NCI-H1436 treated with DMSO at 0.1 percent for 48 hours (cell line): Measurements from ENCODE around the gene ATP8B4.

Experiments used
- DNase-seq: peaks from one replicate; lab custom pipeline; 2025; lab: John Stamatoyannopoulos, UW

Gene ATP8B4

GRCh38 chr15:49857496-49858475 lies 261.2 kb downstream of the ATP8B4 start:
- DNase-seq: no peak

- DNase-seq: no peak
Observed at GRCh38 chr15:49855917-49856637, 263.0 kb downstream of the ATP8B4 start.

DNA sequence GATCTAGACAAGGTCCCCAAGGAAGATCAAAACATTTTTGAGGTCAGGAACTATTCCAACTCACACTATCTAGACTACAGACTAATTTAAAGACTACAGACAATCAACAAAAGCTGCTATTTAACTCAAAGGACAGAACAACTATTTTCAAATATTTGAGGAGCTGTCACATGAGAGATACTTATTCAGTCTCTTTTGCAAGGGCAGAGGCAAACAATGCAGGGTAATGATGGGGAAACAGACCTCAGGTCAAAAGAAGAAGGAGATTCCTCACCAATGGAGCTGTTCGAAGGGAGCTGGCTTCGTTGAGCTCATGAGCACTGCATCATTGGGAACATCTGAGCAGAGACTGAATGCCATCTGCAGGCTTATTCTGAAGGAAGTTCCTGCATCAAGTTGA lies 266.3 kb downstream of the ATP8B4 start:
- DNase-seq: no peak

DNA sequence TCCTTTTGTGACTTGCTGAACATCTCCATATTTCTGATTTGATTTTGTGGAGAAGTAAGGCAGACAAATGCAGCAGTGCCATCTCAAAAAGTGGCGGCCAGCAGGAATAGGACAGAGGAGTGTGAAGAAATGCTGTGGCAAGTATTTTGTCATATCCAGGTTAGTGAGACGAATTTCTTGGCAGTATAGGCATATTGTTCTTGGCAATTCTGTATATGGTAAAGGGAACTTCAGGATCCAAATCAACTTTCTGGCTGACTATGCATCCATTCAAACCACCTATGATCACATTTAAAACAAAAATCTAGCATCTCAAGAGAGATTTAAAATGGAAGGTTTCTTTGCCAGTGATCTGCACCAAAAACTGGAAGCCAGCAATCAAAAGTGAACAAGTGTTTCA lies 270.2 kb downstream of the ATP8B4 start:
- DNase-seq: no peak

- DNase-seq: no peak
Observed at GRCh38 chr15:49848282-49848724, 270.7 kb downstream of the ATP8B4 start.

GRCh38 chr15:49847423-49848281 lies 271.4 kb downstream of the ATP8B4 start:
- no peak for DNase-seq

DNA sequence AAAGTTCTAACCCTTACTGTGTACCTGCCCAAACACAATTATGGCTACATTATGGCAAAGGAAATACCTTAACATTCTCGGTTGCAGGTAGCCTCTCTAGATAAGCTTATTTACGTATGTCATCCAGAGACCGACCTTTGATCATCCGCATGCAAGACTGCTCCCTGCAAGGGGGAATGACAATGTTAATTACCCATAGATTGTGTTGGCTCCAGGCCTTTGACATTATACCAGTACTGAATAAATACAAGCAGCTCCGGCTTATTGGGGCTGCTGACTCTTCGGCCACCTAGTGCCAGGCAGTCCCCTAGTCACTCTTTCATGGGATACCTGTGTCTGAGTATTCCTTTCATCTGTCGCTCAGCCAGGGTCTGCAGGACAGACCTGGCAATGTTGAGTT lies 274.6 kb downstream of the ATP8B4 start:
- DNase-seq: no peak

DNA sequence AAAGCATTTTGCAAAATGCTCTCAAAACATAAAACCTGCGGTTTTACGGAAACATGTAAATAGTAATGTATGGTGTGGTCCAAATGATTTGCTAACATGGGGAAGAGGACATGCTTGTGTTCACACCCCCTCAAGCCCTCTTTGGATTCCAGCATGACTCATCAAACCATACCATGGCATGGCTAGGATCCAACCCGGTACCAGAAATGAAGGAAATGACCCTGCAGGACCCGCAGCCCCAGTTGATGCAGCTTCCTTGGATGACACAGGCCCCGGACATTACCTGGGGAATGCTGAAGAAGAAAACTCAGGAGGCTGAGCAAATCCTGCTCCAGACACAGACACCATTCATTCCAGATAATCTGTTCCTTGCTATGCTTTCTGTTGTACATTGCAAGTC lies 275.3 kb downstream of the ATP8B4 start:
- no peak for DNase-seq

DNA sequence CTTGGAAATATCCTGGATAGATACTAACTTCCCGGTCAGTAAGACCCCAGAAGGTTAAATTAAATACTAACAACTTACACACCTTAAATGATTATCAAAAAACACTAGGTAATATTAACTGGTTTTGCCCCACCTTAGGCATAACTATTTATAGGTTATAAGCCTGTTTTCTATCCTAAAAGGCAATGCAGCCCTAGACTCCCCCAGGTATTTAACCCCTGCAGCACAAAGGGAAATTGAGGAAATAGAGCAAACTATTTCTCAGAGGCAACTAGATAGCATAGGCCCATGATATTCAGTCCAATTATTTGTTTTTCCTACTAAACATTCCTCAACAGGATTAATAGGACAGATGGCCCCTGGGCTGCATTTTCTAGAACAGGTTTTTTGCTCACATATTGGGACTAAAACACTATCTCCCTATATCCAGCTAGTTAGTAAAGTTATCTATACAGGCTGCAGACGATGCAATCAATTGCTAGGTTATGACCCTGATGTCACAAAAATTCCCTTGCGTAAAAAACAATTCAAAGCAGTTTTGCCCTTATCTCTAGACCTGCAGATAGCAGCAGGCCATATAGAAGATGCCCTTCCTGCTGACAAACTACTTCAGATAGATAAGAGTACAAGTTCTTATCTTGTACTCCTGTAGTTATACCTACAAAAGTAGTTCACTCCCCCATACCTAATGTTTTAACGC lies 276.9 kb downstream of the ATP8B4 start:
- DNase-seq: no peak

DNA sequence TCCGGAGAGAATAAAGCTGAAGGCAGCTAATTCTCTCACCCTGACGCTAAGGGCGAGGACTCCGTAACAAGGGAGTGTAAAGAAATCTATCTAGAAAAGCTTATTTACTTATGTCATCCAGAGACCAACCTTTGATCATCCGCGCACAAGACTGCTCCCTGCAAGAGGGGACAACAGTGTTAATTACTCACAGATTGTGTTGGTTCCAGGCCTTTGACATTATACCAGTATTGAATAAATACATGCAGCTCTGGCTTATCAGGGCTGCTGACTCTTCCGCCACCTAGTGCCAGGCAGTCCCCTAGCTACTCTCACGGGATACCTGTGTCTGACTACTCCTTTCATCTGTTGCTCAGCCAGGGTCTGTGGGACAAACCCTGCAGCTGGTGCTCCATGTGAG lies 286.5 kb downstream of the ATP8B4 start:
- no peak for DNase-seq

GRCh38 chr15:49831206-49831965 lies 287.6 kb downstream of the ATP8B4 start:
- DNase-seq: no peak

- no peak for DNase-seq
Observed at GRCh38 chr15:49830391-49830790, 288.6 kb downstream of the ATP8B4 start.

GRCh38 chr15:49827311-49827710 lies 291.7 kb downstream of the ATP8B4 start:
- no peak for DNase-seq

DNA sequence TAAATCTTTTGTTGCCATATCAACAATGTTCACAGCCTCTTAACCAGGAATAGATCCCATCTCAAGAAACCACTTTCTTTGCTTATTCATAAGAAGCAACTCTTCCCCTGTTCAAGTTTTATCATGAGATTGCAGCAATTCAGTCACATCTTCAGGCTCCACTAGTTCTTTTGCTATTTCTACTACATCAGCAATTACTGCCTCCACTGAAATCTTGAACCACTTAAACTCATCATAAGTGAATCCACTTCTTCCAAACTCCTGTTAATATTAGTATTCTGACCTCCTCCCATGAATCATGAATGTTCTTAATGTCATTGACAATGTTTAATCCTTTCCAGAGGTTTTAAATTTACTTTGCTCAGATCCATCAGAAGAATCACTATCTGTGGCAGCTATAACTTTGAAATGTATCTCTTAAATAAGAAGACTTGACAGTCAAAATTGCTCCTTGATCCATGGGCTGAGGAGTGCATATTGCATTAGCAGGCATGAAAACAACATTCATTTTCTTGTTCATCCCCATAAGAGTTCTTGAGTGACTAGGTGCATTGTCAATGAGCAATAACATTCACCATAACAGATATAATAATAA lies 292.3 kb downstream of the ATP8B4 start:
- DNase-seq: no peak

DNA sequence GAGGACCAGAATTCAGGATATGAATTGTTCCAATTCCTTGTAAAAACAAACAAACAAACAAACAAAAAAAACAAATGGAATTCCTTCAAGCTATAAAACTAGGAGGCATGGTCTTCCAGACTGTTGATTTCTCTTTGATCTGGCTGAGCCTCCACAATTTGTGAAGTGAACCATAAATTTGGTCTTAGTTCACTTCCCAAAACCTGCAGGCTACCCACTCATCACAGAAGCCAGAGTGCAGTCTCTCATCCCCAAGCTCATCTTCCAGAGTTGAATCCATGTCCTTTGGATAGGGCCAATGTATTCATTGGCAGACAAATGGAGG lies 294.3 kb downstream of the ATP8B4 start:
- DNase-seq: no peak

DNA sequence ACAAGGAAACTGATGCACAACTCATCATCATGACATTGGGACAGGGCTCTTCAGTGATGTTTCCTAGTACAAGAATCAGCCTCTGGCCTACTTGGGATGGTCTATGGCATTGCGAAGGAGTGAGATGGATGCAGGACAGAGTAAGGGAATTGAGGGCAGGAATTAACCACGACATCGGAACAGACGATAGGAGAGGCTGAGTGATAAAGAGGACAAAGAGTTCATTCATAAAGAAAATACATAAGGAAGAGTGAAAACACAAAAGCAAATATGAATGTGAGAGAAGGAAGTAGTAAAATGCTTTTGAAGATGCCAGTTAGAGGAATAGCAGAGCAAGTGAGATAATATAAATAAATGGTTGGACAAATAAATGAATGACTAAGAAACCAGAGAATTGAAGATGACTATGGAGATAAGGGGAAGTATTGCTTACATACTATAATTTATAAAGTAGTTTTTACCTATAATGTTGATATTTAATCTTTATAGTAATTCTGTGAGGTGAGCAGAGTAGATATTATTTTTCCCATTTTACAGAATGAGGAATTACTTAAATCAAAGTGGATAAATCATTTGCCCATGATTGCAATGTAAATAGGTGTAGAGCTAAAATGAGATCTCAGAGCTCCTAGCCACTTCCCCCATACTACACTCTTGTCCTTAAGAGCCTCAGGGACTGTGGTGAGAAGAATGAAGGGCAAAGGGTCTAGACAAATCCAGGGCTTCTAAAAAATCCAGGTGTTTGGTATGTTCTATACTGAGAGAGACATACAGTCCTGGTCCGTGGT lies 294.9 kb downstream of the ATP8B4 start:
- DNase-seq: no peak

DNA sequence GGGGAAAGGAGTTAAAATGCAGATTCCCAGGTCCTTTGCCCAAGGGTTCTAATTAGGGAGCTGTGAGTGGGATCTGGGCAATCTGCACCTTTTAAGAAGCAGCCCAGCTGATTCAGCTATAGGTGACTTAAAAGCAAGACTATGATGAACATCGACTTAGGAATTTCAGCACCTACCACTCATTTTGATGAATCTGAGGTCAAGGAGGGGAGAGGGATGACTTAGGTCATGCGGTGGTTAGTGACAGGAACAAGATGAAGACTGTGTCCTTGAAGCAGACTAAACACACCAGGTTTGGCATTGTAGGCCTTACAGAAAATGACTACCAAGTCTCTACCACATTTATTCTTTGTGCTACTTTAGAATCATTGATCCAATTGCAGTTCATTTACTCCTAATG lies 301.9 kb downstream of the ATP8B4 start:
- DNase-seq: no peak

DNA sequence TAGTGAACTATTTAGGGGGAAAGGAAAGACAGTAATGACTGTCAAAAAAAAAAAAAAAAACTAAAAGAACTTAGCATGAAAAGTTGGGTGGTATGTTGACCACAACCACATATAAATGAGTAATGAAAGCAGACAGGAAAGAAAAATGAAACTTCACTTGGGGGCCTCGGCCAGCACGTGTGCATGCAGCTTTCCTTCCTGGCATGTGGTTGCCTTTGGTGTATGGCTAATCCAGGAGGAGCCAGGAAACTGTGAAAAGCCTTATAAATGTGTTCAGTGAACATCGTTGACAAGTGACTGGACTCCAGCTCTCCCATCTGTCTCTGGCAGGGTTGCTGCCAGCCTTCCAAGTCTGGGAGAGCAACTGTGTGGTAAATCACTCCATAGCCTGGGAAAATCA lies 303.1 kb downstream of the ATP8B4 start:
- DNase-seq: no peak

- DNase-seq: no peak
Observed at GRCh38 chr15:49815526-49815925, 303.5 kb downstream of the ATP8B4 start.

GRCh38 chr15:49814709-49815108 lies 304.3 kb downstream of the ATP8B4 start:
- DNase-seq: no peak
